Nephron progenitor cell (in vitro differentiated cells): ENCODE results near the gene PABPN1L.
"Not testable (repeated sequence)": the region's sequence is repeated elsewhere in the genome, so short reads cannot be mapped to it uniquely, and the experiment has no call there.

Experiments
- DNase-seq: peaks from one replicate; pipeline ENCODE4 v3.0.0; 2021
- H3K27ac Mint-ChIP-seq: 2 replicates; pipeline ENCODE4 v1.8.0; 2021; ENCODE audit warnings: mild to moderate bottlenecking, moderate library complexity, mixed read lengths
- H3K27me3 Mint-ChIP-seq: 2 replicates; pipeline ENCODE4 v1.8.0; 2021; ENCODE audit warnings: mild to moderate bottlenecking, low read depth, mixed read lengths; ENCODE audit not compliant: poor library complexity
- H3K36me3 Mint-ChIP-seq: 2 replicates; pipeline ENCODE4 v1.8.0; 2021; ENCODE audit warnings: low read depth, mixed read lengths
- H3K4me1 Mint-ChIP-seq: 2 replicates; pipeline ENCODE4 v1.8.0; 2021; ENCODE audit warnings: mixed read lengths
- H3K4me3 Mint-ChIP-seq: 2 replicates; pipeline ENCODE4 v1.8.0; 2021; ENCODE audit warnings: mild to moderate bottlenecking, moderate library complexity, mixed read lengths
- H3K9me3 Mint-ChIP-seq: 2 replicates; pipeline ENCODE4 v1.8.0; 2021; ENCODE audit warnings: mild to moderate bottlenecking, moderate library complexity, mixed read lengths
- TF ChIP-seq, protein P1 (sequence below): fragments of 200-600 bp; sonication (generic); IDR thresholded peaks from 2 replicates; pipeline ENCODE4 v1.5.0; 2021; ENCODE audit warnings: antibody characterized with exemption

The PABPN1L gene

DNA sequence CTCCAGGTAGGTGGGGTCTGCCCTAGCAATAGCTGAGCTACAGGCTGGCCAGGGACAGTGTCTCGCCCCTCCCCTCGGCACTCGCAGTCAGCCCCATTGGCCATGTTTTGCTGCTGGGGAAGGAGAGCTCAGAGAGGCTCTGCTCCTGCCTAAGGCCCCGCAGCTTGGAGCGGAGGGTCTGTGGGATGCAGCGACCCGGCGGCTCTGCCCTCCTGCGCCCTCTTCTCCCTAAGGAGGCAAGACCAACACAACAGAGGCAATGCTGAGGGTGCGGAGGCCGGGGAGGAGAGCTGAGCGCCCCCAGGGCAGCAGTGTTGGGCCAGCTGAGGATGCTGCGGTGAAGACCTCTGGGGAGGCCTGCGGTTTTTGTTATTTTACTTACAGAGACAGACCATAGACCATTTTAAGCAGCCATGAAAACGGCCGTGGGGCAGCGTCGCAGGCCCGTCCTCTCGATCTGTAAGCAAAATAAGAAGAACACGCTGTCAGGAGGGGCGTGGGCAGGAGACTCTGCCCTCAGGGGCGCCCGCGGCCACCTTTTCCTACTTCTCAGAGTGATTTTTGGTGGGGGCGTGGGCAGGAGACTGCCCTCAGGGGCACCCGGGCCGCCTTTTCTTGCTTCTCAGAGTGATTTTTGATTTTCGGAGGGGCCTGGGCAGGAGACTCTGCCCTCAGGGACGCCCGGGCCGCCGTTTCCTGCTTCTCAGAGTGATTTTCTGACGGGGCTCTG is 31.4 kb upstream of the PABPN1L start:
- Mint-ChIP-seq H3K4me1 (peaks cover 15% of the 10 kb centered on the region), H3K27me3 (peaks cover 5% of the 10 kb centered on the region), H3K4me3 (no peak overlapping the region), H3K27ac (no peak overlapping the region), H3K36me3 (no peaks in the 10 kb centered on the region), H3K9me3 (no peaks in the 10 kb centered on the region)
- no peak for DNase-seq
- TF ChIP-seq, protein P1, sequence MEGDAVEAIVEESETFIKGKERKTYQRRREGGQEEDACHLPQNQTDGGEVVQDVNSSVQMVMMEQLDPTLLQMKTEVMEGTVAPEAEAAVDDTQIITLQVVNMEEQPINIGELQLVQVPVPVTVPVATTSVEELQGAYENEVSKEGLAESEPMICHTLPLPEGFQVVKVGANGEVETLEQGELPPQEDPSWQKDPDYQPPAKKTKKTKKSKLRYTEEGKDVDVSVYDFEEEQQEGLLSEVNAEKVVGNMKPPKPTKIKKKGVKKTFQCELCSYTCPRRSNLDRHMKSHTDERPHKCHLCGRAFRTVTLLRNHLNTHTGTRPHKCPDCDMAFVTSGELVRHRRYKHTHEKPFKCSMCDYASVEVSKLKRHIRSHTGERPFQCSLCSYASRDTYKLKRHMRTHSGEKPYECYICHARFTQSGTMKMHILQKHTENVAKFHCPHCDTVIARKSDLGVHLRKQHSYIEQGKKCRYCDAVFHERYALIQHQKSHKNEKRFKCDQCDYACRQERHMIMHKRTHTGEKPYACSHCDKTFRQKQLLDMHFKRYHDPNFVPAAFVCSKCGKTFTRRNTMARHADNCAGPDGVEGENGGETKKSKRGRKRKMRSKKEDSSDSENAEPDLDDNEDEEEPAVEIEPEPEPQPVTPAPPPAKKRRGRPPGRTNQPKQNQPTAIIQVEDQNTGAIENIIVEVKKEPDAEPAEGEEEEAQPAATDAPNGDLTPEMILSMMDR = no peak

DNA sequence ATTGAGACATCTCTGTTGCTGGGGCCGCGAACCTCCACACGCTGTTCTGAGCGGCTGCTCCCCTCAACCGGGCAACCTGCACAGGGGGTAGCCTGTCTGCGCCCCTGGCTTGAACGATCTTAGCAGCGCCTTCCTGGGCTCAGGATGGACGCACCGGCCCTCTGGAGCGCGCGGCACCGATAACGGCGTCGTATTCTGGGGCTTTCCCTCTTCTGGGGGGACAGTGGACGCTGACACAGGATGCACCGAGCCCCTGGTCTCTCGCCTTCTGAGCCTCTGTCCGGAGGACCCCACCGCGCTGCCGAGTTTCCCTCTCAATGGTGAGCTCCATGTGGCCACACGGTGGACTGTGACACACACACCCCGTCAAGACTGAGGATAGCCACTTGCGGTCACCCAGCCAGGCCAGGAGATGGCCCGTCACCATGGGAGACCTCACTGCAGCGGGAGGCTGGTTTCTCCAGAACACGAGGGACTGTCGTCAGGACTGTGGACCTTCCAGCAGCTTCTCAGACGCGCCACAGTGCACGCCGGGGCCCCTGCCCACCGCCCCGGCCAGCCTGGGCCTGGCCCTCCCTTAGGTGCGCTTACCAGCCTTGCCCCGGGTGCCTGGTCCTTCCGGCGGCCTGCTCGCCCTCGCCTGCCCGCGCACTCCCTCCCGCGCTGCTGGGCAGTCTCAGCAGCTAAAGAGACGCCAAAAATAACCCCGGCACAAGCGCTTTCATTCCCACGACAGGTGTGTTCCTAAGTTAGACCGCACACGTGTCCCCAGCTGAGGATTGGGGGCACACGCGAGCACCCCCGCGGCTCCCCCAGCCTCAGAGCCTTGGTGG is 30.0 kb upstream of the PABPN1L start:
- H3K27ac Mint-ChIP-seq = no peak overlapping the region
- no peaks in the 10 kb centered on the region for H3K36me3 Mint-ChIP-seq
- TF ChIP-seq, protein P1 = no peak
- no peak for DNase-seq
- H3K27me3 Mint-ChIP-seq = peaks cover 5% of the 10 kb centered on the region
- no peaks in the 10 kb centered on the region for H3K9me3 Mint-ChIP-seq
- H3K4me1 Mint-ChIP-seq = peaks cover 24% of the 10 kb centered on the region
- H3K4me3 Mint-ChIP-seq = no peak overlapping the region

DNA sequence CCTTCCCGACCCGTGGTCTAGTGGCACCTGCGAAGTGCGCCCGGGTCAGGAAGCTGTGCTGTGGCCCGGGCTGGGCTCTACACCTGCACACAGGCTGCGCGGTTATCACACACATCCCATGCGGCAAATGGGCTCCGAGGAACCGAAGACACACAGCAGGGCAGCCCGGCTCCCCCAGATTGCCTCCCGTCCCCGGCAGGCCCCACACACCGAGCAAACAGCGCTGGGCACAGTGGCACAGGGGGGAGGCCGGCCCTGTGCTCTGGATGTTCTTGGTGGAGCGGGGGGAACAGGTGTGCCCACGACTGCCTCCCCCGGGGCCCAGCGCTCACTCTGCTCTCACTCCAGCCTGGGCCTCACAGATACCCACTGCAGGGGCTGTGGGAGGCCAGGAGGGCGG is 28.9 kb upstream of the PABPN1L start:
- Mint-ChIP-seq H3K4me1 (peaks cover 24% of the 10 kb centered on the region), H3K27ac (no peak overlapping the region), H3K36me3 (no peaks in the 10 kb centered on the region), H3K27me3 (peaks cover 13% of the 10 kb centered on the region), H3K9me3 (peaks cover 7% of the 10 kb centered on the region), H3K4me3 (no peak overlapping the region)
- no peak for DNase-seq
- TF ChIP-seq, protein P1 = no peak

DNA sequence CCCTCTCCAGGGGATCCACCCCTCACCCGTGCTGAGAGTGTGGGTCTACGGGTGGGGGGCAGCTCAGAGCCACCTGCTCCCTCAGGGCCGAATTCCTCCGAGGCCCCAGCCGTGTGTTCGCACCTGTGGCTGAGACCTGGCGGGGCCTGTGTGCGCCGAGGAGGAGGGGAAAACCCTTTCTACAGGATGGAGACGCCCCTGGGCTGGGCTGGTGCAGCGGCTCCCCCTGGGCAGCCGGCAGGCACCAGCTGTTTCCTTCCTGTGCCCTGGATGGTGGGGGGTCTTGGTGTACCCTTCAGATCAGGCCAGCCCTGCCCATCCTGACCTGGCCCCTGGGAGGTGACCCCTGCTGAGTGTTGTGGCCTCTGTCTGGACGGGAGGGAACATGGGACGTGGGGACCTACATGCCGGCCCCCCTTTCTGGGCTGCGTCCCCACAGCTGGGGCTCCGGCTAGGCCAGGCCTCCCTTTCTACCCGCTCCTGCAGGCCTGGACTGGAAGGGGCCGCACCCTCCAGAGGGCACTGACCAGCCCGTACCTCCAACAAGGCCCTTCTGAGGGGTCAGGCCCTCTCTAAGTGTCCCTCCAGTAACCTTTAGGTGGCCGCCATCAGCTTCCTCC is 28.3 kb upstream of the PABPN1L start:
- no peak for DNase-seq
- no peak overlapping the region for H3K27ac Mint-ChIP-seq
- no peaks in the 10 kb centered on the region for H3K36me3 Mint-ChIP-seq
- no peak overlapping the region for H3K4me3 Mint-ChIP-seq
- peaks cover 16% of the 10 kb centered on the region for H3K27me3 Mint-ChIP-seq
- TF ChIP-seq, protein P1 = no peak
- H3K9me3 Mint-ChIP-seq = peaks cover 11% of the 10 kb centered on the region
- peaks cover 24% of the 10 kb centered on the region for H3K4me1 Mint-ChIP-seq

DNA sequence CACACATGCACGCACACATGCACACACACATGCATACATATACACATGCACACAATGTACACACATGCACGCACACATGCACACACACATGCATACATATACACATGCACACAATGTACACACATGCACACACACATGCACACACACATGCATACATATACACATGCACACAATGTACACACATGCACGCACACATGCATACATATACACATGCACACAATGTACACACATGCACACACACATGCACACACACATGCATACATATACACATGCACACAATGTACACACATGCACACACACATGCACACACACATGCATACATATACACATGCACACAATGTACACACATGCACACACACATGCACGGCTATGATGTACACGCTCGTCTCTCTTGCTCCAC is 27.8 kb upstream of the PABPN1L start:
- H3K27ac Mint-ChIP-seq = not testable (repeated sequence)
- peaks cover 15% of the 10 kb centered on the region for H3K9me3 Mint-ChIP-seq

More for the DNA sequence above, 27.8 kb upstream of the PABPN1L start:
- H3K4me1 Mint-ChIP-seq = peaks cover 24% of the 10 kb centered on the region
- not testable (repeated sequence) for DNase-seq, H3K36me3 Mint-ChIP-seq, H3K4me3 Mint-ChIP-seq
- H3K27me3 Mint-ChIP-seq = peaks cover 17% of the 10 kb centered on the region
